GM21825 (cell line): ENCODE measurements around the gene TPCN2.
"Not testable (repeated sequence)": the region's sequence is repeated elsewhere in the genome, so short reads cannot be mapped to it uniquely, and the experiment has no call there.

Experiments
- ATAC-seq: cut with Tn5 transposase; IDR thresholded peaks from one replicate; pipeline ENCODE4 v1.9.1; 2021; ENCODE audit warnings: mild to moderate bottlenecking, moderate library complexity; ENCODE audit not compliant: unreplicated experiment

Gene TPCN2

GRCh38 chr11:69048694-69049489 lies at the start of gene TPCN2:
TSS of gene TPCN2 (plus strand) at chr11:69048932. CDS start at chr11:69048998, 66 bp downstream.
- ATAC-seq, result peak; percentile 82

- ATAC-seq, result no peak
These were observed 49.5 kb upstream of the TPCN2 start for GRCh38 chr11:68999093-68999747.

DNA sequence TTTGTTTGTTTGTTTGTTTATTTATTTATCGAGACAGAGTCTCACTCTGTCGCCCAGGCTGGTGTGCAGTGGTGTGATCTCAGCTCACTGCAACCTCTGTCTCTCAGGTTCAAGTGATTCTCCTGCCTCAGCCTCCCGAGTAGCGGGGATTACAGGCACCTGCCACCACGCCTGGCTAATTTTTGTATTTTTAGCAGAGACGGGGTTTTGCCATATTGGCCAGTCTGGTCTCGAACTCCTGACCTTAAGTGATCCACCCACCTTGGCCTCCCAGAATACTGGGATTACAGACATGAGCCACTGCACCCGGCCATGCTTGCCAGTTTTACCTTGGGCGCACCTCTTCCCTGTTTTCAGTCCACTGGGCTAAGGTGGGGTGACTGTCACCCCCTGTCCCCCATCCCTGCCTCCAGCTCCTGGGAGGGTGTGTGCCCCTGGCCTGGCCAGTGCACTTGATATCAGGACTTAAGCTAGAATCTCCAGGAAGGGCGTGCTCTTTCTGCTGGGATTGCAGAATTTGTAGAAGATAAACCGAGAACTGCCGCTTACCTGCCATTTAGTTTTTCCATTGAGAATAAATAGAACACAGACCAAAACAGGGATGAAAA lies 48.9 kb upstream of the TPCN2 start:
- ATAC-seq, result not testable (repeated sequence)

- no peak for ATAC-seq
These were observed 48.3 kb upstream of the TPCN2 start for GRCh38 chr11:69000391-69000790.

- no peak for ATAC-seq
These were observed 47.9 kb upstream of the TPCN2 start for GRCh38 chr11:69000831-69001242.

GRCh38 chr11:69001243-69002081 lies 47.3 kb upstream of the TPCN2 start:
- no peak for ATAC-seq

GRCh38 chr11:69002110-69002569 lies 46.6 kb upstream of the TPCN2 start:
- no peak for ATAC-seq

GRCh38 chr11:69002570-69003231 lies 46.0 kb upstream of the TPCN2 start:
- no peak for ATAC-seq

DNA sequence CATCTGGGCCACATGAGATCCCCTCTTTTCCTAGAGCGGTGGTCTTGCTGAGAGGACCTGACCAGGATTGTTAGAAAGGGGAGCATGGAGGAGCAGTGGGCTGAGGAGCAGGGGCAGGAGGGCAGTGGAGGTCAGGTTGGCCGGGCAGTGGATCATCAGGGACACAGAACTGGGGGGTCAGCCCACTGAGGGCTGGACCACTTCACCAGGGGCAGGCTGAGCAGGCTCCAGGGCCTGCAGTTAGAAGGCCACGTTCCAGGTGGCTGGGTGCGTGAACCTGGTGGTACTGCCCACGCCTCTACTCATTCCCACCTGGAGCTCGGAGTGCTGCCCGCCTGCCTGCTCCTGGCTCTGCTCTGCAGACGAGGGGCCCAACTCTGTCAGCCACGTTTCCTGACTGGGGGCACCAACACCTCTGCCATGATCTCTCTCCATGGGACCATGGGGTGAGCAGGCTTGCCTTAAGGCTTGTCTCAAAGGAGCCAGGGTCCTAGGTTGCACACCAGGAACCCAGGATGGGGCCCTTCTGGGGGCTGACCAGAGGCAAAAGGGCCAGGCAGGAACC lies 45.3 kb upstream of the TPCN2 start:
- ATAC-seq, result no peak

- ATAC-seq, result no peak
These were observed 44.8 kb upstream of the TPCN2 start for GRCh38 chr11:69003866-69004367.

DNA sequence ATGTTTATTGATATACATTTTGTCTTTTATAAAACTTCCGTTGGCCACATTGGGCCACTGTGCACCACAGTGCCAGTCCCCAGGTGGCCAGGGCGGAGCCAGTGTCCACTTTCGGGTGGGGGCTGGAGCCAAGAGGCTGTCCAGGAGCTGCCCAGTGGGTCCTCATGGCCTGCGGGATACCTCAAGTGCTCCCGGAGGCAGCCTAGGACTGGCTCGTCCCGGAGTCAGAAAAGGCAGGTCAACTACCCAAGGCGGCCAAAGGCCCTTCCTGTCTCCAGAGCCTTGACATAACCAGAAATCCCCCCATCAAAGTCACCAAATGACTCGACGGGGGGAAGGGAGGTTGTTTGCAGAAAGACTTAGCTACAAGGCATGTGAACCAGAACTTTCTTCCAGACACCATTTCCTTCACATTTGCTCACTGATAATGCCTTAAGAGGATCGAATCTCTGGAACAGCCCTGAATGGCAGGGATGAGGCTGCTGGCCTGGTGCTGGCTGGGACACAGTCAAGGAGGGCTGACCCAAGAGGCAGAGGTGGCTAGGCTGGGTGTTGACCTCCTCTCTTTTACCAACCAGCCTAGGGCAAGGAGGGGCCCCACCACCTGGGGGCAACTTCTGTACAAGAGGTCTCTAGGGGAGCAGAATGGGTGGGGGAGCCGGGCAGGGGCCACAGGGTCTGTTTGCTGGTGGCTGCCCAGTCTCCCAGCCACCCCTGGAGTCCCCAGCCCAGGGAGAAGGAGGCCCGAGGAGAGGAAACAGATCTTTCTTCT lies 44.1 kb upstream of the TPCN2 start:
- no peak for ATAC-seq

DNA sequence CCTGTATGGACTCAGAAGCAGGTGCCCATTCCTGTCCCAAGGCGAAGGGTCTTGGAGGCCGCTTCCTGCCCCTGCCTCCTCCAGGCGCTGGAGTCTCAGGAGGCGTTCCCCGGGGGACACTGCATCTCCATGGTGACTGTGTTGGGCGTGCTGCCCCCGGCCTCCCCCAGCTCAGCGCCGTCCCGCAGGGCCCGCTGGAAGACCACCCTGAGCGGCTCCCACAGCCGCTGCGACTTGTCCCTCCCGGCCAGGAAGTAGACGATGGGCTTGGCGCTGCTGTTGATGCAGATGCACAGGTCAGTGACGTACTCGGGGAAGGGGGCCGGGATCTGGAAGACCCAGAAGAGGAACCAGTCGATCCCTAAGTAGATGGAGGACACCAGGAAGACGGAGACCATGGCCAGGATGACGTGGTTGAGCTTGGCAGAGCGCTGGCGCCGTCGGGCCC lies 43.5 kb upstream of the TPCN2 start:
- ATAC-seq, result no peak

DNA sequence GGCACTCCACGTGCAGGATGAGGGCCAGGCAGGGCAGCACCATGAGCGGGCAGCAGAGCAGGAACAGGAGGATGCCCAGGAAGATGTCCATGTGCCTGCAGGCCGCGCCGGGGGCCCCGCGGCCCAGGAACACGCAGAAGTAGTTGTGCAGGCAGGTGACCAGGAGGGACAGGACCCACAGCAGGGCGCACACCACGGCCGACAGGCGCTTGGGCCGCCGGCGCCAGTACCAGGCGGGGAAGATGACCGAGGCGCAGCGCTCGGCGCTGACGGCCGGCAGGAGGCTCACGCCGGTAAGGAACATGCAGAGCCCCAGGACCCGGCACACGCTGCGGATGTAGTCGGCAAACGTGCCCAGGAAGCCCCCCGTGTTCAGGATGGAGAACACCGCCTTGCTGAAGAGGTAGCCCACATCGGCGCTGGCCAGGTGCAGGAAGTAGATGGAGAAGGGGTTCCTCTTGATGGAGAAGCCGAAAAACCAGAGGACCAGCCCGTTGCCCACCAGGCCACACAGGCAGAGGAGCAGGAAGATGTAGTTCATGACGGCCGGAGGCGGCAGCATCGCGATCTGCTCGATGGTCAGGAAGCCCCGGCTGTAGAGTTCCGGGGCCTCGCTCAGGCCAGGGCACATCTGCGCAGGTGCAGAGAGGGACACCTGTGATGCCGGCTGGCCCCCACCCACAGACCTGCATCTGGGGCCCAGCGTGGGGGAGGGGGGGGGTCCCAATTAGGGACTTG lies 42.9 kb upstream of the TPCN2 start:
- no peak for ATAC-seq

DNA sequence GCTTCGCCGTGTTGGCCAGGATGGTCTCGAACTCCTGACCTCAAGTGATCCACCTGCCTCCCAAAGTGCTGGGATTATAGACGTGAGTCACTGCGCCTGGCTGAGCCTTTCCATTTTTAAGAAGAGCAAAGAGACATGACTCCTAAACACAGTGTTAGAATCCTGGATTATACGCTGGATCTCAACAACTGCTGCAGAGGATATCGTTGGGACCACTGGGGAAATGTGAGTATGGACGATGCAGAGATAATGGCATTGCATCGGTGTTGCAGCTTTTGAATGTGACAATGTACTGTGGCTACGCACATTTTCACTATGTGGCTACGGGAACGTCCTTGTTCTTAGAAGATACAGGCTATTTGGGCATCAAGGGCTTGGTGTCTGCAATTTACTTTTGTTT lies 41.9 kb upstream of the TPCN2 start:
- no peak for ATAC-seq

GRCh38 chr11:69007975-69008381 lies 40.8 kb upstream of the TPCN2 start:
- ATAC-seq, result no peak

DNA sequence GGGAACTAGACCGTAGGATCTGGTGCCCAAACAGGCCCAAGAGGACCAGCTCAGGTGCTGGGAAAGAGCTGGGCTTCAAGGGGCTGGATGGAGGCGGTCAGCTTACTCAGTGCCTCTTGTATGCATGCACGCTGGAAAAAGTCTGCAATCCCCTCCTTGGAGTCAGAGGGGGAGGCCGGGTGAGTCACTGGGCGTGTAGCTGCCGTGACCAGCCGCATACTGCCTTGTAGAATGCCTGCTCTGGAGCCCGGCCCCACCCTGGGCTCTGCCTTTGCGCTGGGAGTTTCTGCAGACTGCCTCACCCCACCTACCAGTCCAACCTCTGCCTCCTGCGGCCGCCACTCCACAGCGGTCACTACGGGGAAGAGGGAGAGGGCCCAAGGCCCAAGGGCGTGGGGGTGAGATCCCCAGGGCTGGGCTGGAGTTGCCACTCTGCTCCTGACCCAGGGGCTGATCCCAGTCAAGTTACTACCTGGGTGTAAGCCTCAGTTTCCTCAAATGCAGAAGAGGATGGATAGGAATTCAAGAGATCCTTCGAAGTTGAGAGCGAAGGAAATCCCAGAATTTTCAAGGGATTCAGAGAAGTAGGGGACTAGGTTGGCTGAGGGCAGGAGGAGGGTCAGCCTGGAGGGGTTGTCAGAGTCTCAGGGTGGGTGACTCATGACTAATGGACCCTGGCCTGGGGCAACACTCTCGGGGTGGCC lies 39.8 kb upstream of the TPCN2 start:
- ATAC-seq, result no peak

DNA sequence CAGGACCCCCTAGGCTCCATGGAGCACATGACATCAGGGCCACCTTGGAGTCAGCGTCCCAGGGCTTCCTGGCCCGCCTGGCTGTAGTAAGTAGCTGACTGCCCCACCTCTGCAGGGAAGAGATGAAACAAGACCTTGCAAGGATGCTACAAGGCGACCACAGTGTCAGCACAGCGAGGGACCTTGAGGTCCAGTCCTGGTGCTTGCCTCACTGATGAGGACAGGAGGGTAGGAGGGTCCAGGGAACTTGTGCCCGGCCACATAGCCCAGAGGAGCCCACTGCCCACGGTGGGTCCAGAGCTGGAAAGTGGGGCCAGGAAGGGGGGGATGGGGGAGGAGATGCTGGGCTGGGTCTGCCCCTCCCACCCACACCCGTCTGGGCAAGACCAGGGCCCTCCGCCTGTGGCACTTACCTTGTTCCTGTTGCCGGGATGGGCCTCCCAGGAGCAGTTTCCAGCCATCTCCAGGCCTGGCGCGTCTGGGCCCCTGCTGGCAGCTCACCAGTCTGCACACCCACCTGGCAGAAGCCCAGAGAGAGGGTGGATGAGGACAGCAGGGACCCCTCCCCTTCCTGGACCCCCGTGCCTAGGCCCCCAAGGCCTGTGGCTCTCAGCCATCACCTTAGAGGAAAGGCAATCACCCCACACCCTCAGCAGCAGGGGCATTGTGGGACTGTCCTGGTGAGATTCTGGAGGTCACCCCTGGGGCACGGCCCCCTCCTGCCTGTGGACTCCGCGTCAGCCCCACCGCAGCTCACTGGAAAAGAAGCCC lies 39.1 kb upstream of the TPCN2 start:
- ATAC-seq, result no peak
